Measurements from ENCODE around the gene TRIM38. TPM values are rescaled to one million over a fixed set of nuclear protein-coding genes. Genes with fewer than 3 reads are reported as not detected.
"Not testable (repeated sequence)": the region's sequence is repeated elsewhere in the genome, so short reads cannot be mapped to it uniquely, and the experiment has no call there.

Gene TRIM38
- total RNA-seq, 1 donor from 2014 or later = 4.8 TPM

- peak; percentile 57 to 60 for DNase-seq (ENCODE audit: low read depth in 2 of 2)
Measured at GRCh38 chr6:25942561-25943147, 19.9 kb upstream of the TRIM38 start.

GRCh38 chr6:25943887-25944286 is 18.7 kb upstream of the TRIM38 start:
- DNase-seq (ENCODE audit: low read depth in 2 of 2) = no peak

- DNase-seq (ENCODE audit: low read depth in 2 of 2) = no peak
Measured at GRCh38 chr6:25944688-25945574, 17.7 kb upstream of the TRIM38 start.

- not testable (repeated sequence) for DNase-seq (ENCODE audit: low read depth in 2 of 2)
Measured at GRCh38 chr6:25945738-25946137, 16.9 kb upstream of the TRIM38 start.

GRCh38 chr6:25946631-25947030 is 16.0 kb upstream of the TRIM38 start:
- no peak for DNase-seq (ENCODE audit: low read depth in 2 of 2)

- not testable (repeated sequence) for DNase-seq (ENCODE audit: low read depth in 2 of 2)
Measured at GRCh38 chr6:25947492-25947891, 15.1 kb upstream of the TRIM38 start.

- no peak for DNase-seq (ENCODE audit: low read depth in 2 of 2)
Measured at GRCh38 chr6:25949695-25950094, 12.9 kb upstream of the TRIM38 start.

GRCh38 chr6:25950297-25950696 is 12.3 kb upstream of the TRIM38 start:
- DNase-seq (ENCODE audit: low read depth in 2 of 2) = no peak

- DNase-seq (ENCODE audit: low read depth in 2 of 2) = no peak
Measured at GRCh38 chr6:25951296-25952032, 11.1 kb upstream of the TRIM38 start.

GRCh38 chr6:25952535-25952934 is 10.1 kb upstream of the TRIM38 start:
- no peak for DNase-seq (ENCODE audit: low read depth in 2 of 2)

- no peak for DNase-seq (ENCODE audit: low read depth in 2 of 2)
Measured at GRCh38 chr6:25953733-25954132, 8.9 kb upstream of the TRIM38 start.

- DNase-seq (ENCODE audit: low read depth in 2 of 2) = no peak
Measured at GRCh38 chr6:25954756-25955155, 7.8 kb upstream of the TRIM38 start.

- no peak for DNase-seq (ENCODE audit: low read depth in 2 of 2)
Measured at GRCh38 chr6:25956226-25956625, 6.4 kb upstream of the TRIM38 start.

GRCh38 chr6:25958700-25959162 is 3.9 kb upstream of the TRIM38 start:
- DNase-seq (ENCODE audit: low read depth in 2 of 2) = peak in 1 of 2 donors; percentile 16

- DNase-seq (ENCODE audit: low read depth in 2 of 2) = no peak
Measured at GRCh38 chr6:25959890-25960536, 2.6 kb upstream of the TRIM38 start.

- DNase-seq (ENCODE audit: low read depth in 2 of 2) = no peak
Measured at GRCh38 chr6:25960734-25961133, 1.9 kb upstream of the TRIM38 start.

GRCh38 chr6:25961619-25962148 is 918 bp upstream of the TRIM38 start:
- peak in 1 of 2 donors; percentile 8 for DNase-seq (ENCODE audit: low read depth in 2 of 2)

- DNase-seq (ENCODE audit: low read depth in 2 of 2) = no peak
Measured at GRCh38 chr6:25963426-25964123, 973 bp downstream of the TRIM38 start.

- DNase-seq (ENCODE audit: low read depth in 2 of 2) = no peak
Measured at GRCh38 chr6:25965058-25965457, 2.5 kb downstream of the TRIM38 start.

- no peak for DNase-seq (ENCODE audit: low read depth in 2 of 2)
Measured at GRCh38 chr6:25966711-25967110, 4.1 kb downstream of the TRIM38 start.

GRCh38 chr6:25968769-25969168 is 6.2 kb downstream of the TRIM38 start:
- peak; percentile 26 to 27 for DNase-seq (ENCODE audit: low read depth in 2 of 2)
